Activated naive CD8-positive, alpha-beta T cell (primary cell): Measurements from ENCODE around the gene ACSM6.

ENCODE experiments used
- H3K27ac Mint-ChIP-seq: one replicate; pipeline ENCODE4 v1.8.0; 2021; ENCODE audit warnings: mixed read lengths
- H3K27me3 Mint-ChIP-seq: one replicate; pipeline ENCODE4 v1.8.0; 2021; ENCODE audit warnings: mixed read lengths
- H3K36me3 Mint-ChIP-seq: one replicate; pipeline ENCODE4 v1.8.0; 2021; ENCODE audit warnings: mixed read lengths
- H3K4me1 Mint-ChIP-seq: one replicate; pipeline ENCODE4 v1.8.0; 2021; ENCODE audit warnings: low read depth, mixed read lengths
- H3K4me3 Mint-ChIP-seq: one replicate; pipeline ENCODE4 v1.8.0; 2021; ENCODE audit warnings: mild to moderate bottlenecking, mixed read lengths
- H3K9me3 Mint-ChIP-seq: one replicate; pipeline ENCODE4 v1.8.0; 2021; ENCODE audit warnings: low read depth, mixed read lengths

Gene ACSM6

GRCh38 chr10:95246582-95247051, 52.6 kb downstream of the ACSM6 start:
- H3K36me3 Mint-ChIP-seq: no peaks in the 10 kb centered on the region
- no peaks in the 10 kb centered on the region for H3K4me1 Mint-ChIP-seq
- H3K27ac Mint-ChIP-seq: no peak overlapping the region
- no peaks in the 10 kb centered on the region for H3K9me3 Mint-ChIP-seq
- H3K4me3 Mint-ChIP-seq: no peak overlapping the region
- peaks cover 8% of the 10 kb centered on the region for H3K27me3 Mint-ChIP-seq

- peaks cover 8% of the 10 kb centered on the region for H3K27me3 Mint-ChIP-seq
- no peaks in the 10 kb centered on the region for H3K4me1 Mint-ChIP-seq
- no peaks in the 10 kb centered on the region for H3K36me3 Mint-ChIP-seq
- H3K4me3 Mint-ChIP-seq: no peak overlapping the region
- no peaks in the 10 kb centered on the region for H3K9me3 Mint-ChIP-seq
- H3K27ac Mint-ChIP-seq: no peak overlapping the region
Observed at GRCh38 chr10:95247200-95247880, 53.3 kb downstream of the ACSM6 start.

- H3K36me3 Mint-ChIP-seq: no peaks in the 10 kb centered on the region
- no peaks in the 10 kb centered on the region for H3K4me1 Mint-ChIP-seq
- H3K27me3 Mint-ChIP-seq: peaks cover 13% of the 10 kb centered on the region
- no peak overlapping the region for H3K27ac Mint-ChIP-seq
- no peaks in the 10 kb centered on the region for H3K9me3 Mint-ChIP-seq
- H3K4me3 Mint-ChIP-seq: no peak overlapping the region
Observed at GRCh38 chr10:95247881-95248583, 54.0 kb downstream of the ACSM6 start.

- peaks cover 13% of the 10 kb centered on the region for H3K27me3 Mint-ChIP-seq
- no peaks in the 10 kb centered on the region for H3K9me3 Mint-ChIP-seq
- H3K4me1 Mint-ChIP-seq: no peaks in the 10 kb centered on the region
- no peaks in the 10 kb centered on the region for H3K36me3 Mint-ChIP-seq
- H3K27ac Mint-ChIP-seq: no peak overlapping the region
- H3K4me3 Mint-ChIP-seq: no peak overlapping the region
Observed at GRCh38 chr10:95248989-95249388, 55.0 kb downstream of the ACSM6 start.

- Mint-ChIP-seq H3K36me3 (no peaks in the 10 kb centered on the region), H3K27me3 (peaks cover 13% of the 10 kb centered on the region), H3K4me1 (no peaks in the 10 kb centered on the region), H3K4me3 (no peak overlapping the region), H3K27ac (no peak overlapping the region), H3K9me3 (no peaks in the 10 kb centered on the region)
Observed at GRCh38 chr10:95249467-95249866, 55.4 kb downstream of the ACSM6 start.

GRCh38 chr10:95250856-95251255, 56.8 kb downstream of the ACSM6 start:
- no peak overlapping the region for H3K4me3 Mint-ChIP-seq
- H3K4me1 Mint-ChIP-seq: no peaks in the 10 kb centered on the region
- no peaks in the 10 kb centered on the region for H3K9me3 Mint-ChIP-seq
- peaks cover 13% of the 10 kb centered on the region for H3K27me3 Mint-ChIP-seq
- no peak overlapping the region for H3K27ac Mint-ChIP-seq
- no peaks in the 10 kb centered on the region for H3K36me3 Mint-ChIP-seq

- no peaks in the 10 kb centered on the region for H3K36me3 Mint-ChIP-seq
- H3K27me3 Mint-ChIP-seq: peaks cover 13% of the 10 kb centered on the region
- no peaks in the 10 kb centered on the region for H3K9me3 Mint-ChIP-seq
- no peak overlapping the region for H3K4me3 Mint-ChIP-seq
- no peaks in the 10 kb centered on the region for H3K4me1 Mint-ChIP-seq
- no peak overlapping the region for H3K27ac Mint-ChIP-seq
Observed at GRCh38 chr10:95253007-95253406, 59.0 kb downstream of the ACSM6 start.

- Mint-ChIP-seq H3K27me3 (peaks cover 13% of the 10 kb centered on the region), H3K9me3 (no peaks in the 10 kb centered on the region), H3K36me3 (no peaks in the 10 kb centered on the region), H3K4me3 (no peak overlapping the region), H3K27ac (no peak overlapping the region), H3K4me1 (no peaks in the 10 kb centered on the region)
Observed at GRCh38 chr10:95253686-95254085, 59.6 kb downstream of the ACSM6 start.

GRCh38 chr10:95254629-95255028, 60.6 kb downstream of the ACSM6 start:
- Mint-ChIP-seq H3K4me1 (no peaks in the 10 kb centered on the region), H3K4me3 (no peak overlapping the region), H3K27me3 (peaks cover 11% of the 10 kb centered on the region), H3K9me3 (no peaks in the 10 kb centered on the region), H3K36me3 (no peaks in the 10 kb centered on the region), H3K27ac (no peak overlapping the region)

GRCh38 chr10:95256268-95256667, 62.2 kb downstream of the ACSM6 start:
- no peaks in the 10 kb centered on the region for H3K36me3 Mint-ChIP-seq
- peaks cover 5% of the 10 kb centered on the region for H3K27me3 Mint-ChIP-seq
- H3K27ac Mint-ChIP-seq: no peak overlapping the region
- H3K4me3 Mint-ChIP-seq: no peak overlapping the region
- H3K4me1 Mint-ChIP-seq: no peaks in the 10 kb centered on the region
- no peaks in the 10 kb centered on the region for H3K9me3 Mint-ChIP-seq

- Mint-ChIP-seq H3K9me3 (no peaks in the 10 kb centered on the region), H3K4me1 (no peaks in the 10 kb centered on the region), H3K36me3 (no peaks in the 10 kb centered on the region), H3K27me3 (peaks cover 1% of the 10 kb centered on the region), H3K4me3 (no peak overlapping the region), H3K27ac (no peak overlapping the region)
Observed at GRCh38 chr10:95257849-95258248, 63.8 kb downstream of the ACSM6 start.

- H3K36me3 Mint-ChIP-seq: no peaks in the 10 kb centered on the region
- H3K27me3 Mint-ChIP-seq: peaks cover 3% of the 10 kb centered on the region
- H3K4me3 Mint-ChIP-seq: no peak overlapping the region
- H3K27ac Mint-ChIP-seq: no peak overlapping the region
- no peaks in the 10 kb centered on the region for H3K9me3 Mint-ChIP-seq
- H3K4me1 Mint-ChIP-seq: no peaks in the 10 kb centered on the region
Observed at GRCh38 chr10:95260397-95260881, 66.4 kb downstream of the ACSM6 start.

GRCh38 chr10:95260909-95261552, 67.0 kb downstream of the ACSM6 start:
- Mint-ChIP-seq H3K4me3 (no peak overlapping the region), H3K36me3 (no peaks in the 10 kb centered on the region), H3K27ac (no peak overlapping the region), H3K27me3 (peaks cover 3% of the 10 kb centered on the region), H3K9me3 (no peaks in the 10 kb centered on the region), H3K4me1 (no peaks in the 10 kb centered on the region)

GRCh38 chr10:95261926-95262325, 67.9 kb downstream of the ACSM6 start:
- no peaks in the 10 kb centered on the region for H3K36me3 Mint-ChIP-seq
- H3K27ac Mint-ChIP-seq: no peak overlapping the region
- H3K9me3 Mint-ChIP-seq: no peaks in the 10 kb centered on the region
- peaks cover 3% of the 10 kb centered on the region for H3K27me3 Mint-ChIP-seq
- no peak overlapping the region for H3K4me3 Mint-ChIP-seq
- no peaks in the 10 kb centered on the region for H3K4me1 Mint-ChIP-seq

GRCh38 chr10:95262763-95263518, 68.9 kb downstream of the ACSM6 start:
- H3K27ac Mint-ChIP-seq: no peak overlapping the region
- H3K36me3 Mint-ChIP-seq: no peaks in the 10 kb centered on the region
- H3K27me3 Mint-ChIP-seq: peaks cover 3% of the 10 kb centered on the region
- H3K4me1 Mint-ChIP-seq: no peaks in the 10 kb centered on the region
- H3K4me3 Mint-ChIP-seq: no peak overlapping the region
- H3K9me3 Mint-ChIP-seq: no peaks in the 10 kb centered on the region
